RCC 7860 (cell line): ENCODE data around the gene CSDE1.
"Not testable (repeated sequence)": the region's sequence is repeated elsewhere in the genome, so short reads cannot be mapped to it uniquely, and the experiment has no call there.

Experiments used
- DNase-seq: peaks from one replicate; pipeline ENCODE4 v3.0.0-alpha.2; 2015; ENCODE audit warnings: low spot score
- FAIRE-seq: peaks from 2 replicates; lab custom pipeline; 2012; peaks lifted over from hg19 to GRCh38; lab: Jason Lieb, UNC

The CSDE1 gene

DNA sequence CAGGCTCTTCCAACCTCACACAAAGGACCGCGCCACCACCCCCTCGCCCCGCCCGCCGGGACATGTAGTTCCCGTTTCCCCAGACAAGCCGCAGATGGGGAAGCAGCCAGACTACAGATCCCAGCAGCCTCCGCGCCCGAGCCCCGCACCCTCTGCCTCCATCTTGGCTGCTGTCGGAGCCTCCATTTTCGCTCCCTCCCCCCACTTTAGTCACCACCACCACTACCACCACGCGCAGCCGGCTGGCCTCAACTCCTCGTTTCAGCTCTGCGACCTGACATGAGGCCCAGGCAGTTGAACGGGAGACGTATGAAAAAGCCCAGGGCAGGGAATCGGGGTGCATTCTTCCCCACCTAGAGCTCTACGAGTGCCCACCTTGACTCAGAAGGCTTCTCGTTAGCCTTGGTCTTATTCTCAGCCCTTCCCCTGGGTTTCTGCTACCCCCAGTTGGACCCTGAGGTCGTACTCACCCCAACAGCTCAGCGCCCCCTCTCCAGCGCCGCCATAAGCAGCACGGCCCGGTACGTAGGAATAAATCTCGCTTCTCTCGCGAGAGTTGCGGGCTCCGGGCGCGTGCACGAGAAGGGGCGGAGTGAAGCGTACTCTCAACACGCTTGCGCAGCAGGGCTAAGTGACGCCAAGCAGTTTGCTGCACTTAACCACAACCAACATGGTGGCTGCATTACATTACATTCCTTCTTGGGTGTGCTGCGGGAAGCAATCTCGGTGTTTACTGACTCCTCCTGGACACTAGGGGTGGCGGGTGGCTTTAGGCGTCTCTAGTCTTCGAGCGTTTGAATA lies at the start of gene CSDE1:
Gene CSDE1, minus strand, starts transcription at position 530 of the 801 bp plus-strand sequence. CDS start 18,094 bp downstream, outside the sequence.
- DNase-seq = peak; percentile 95
- peak; percentile 86 for FAIRE-seq

DNA sequence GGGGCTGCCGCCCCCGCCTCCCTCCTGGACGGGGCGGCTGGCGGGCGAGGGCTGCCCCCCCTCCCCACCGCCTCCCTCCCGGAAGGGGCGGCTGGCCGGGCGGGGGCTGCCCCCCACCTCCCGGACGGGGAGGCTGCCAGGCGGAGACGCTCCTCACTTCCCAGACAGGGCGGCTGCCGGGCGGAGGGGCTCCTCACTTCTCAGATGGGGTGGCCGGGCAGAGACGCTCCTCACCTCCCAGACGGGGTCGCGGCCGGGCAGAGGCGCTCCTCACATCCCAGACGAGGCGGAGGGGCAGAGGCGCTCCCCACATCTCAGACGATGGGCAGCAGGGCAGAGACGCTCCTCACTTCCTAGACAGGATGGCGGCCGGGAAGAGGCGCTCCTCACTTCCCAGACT lies 46.7 kb upstream of the CSDE1 start:
- FAIRE-seq, DNase-seq: not testable (repeated sequence)

DNA sequence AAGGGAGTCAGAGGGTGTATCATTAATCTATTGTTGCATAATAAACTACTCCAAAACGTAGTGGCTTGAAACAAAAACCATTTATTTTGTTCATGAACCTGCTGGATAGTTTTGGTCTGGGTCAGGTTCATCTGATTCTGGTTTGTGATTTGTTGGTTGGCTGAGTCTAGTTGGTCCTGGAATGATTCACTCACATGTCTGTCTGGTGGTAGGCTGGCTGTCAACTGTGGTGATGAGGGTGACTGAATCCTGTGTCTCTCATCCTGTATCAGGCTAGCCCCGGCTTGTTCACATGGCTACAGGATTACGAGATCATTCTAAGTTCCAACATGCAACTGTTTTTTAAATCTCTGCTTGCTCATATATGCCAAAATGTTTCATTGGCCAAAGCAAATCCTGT lies 45.2 kb upstream of the CSDE1 start:
- peak; percentile 37 for DNase-seq
- no peak for FAIRE-seq

DNA sequence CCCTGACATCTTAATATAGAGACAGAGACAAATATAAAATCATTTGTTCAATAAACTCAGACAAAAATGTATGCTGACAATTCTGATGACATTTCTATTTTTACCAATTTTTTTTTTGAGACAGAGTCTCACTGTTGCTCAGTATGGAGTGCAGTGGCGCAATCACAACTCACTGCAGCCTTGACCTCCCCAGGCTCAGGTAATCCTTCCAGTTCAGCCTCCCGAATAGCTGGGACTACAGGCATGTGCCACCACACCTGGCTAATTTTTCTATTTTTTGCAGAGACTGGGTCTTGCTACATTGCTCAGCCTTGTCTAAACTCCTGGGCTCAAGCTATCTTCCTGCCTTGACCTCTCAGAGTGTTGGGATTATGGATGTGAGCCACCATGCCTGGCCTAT lies 36.3 kb upstream of the CSDE1 start:
- DNase-seq = no peak
- FAIRE-seq = no peak

DNA sequence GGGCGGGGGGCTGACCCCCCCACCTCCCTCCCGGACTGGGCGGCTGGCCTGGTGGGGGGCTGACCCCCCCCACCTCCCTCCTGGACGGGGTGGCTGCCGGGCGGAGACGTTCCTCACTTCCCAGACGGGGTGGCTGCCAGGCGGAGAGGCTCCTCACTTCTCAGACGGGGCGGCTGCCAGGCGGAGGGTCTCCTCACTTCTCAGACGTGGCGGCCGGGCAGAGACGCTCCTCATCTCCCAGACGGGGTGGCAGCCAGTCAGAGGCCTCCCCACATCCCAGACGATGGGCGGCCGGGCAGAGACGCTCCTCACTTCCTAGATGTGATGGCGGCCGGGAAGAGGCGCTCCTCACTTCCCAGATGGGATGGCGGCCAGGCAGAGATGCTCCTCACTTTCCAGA lies 32.8 kb upstream of the CSDE1 start:
- not testable (repeated sequence) for FAIRE-seq, DNase-seq

DNA sequence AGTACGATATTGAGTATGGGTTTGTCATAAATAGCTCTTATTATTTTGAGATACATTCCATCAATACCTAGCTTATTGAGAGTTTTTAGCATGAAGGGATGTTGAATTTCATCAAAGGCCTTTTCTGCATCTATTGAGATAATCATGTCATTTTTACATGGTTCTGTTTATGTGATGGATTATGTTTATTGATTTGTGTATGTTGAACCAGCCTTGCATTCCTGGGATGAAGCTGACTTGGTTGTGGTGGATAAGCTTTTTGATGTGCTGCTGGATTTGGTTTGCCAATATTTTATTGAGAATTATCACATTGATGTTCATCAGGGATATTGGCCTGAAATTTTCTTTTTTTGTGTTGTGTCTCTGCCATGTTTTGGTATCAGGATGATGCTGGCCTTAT lies 28.7 kb upstream of the CSDE1 start:
- DNase-seq, FAIRE-seq: not testable (repeated sequence)

DNA sequence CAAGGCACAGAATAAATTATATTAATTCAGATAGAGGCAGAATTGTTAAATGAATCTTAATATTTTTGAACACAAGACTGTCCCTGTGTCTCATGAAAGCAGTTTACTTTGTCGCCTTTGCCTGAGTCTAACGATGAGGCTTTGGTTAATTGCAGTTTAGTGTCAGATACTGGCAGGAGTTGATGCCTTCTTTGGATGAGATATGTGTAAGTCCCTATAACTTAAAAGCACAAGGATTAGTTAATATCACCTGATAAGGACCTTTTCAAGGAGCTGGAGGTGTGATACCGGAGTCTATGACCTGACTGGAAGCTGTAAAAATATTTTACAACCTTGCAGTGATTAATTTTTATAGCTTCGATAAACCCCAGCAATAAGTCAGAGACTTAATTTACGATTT lies 24.7 kb upstream of the CSDE1 start:
- no peak for DNase-seq
- no peak for FAIRE-seq

DNA sequence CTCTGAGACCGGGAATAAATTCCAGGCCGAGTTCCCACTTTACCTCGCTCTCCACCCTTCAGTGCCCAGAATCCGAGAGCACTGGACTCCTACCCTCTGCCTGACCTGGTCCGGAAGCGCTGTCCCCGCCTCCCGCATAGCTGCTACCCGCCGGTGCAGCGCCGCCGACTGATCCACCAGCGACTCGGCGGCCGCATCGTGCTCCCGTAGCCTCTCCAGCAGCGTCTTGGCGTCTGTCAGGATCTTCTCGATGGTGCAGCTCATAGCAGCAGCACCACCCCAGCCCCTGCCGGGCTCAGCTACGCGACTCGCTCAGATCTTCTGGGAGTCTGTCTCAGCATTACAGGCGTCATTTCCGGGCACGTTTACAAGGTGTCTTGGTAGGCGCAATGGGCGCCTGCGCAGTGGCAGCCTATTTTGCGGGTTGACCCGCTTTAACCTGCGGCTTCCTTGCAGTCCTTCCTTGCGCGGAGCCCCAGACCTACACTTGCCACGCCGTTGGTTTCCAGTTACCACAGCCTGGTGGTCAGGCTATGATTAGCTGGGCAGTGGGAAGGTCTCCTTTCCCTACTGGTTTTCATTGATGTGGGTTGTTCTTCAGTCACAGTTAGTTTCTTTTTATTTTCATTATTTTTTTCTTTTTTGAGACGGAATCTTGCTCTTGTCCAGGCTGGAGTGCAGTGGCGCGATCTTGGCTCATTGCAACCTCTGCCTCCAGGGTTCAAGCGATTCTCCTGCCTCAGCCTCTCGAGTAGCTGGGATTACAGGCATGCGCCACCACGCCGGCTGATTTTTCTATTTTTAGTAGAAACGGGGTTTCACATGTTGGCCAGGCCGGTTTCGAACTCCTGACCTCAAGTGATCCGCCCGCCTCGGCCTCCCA lies 22.8 kb upstream of the CSDE1 start, which contains the start of gene SIKE1:
Gene SIKE1, minus strand, starts transcription at position 342 of the 883 bp plus-strand sequence. Its CDS starts 78 bp downstream, at position 264.
- peak; percentile 75 for FAIRE-seq
- DNase-seq = peak; percentile 92

DNA sequence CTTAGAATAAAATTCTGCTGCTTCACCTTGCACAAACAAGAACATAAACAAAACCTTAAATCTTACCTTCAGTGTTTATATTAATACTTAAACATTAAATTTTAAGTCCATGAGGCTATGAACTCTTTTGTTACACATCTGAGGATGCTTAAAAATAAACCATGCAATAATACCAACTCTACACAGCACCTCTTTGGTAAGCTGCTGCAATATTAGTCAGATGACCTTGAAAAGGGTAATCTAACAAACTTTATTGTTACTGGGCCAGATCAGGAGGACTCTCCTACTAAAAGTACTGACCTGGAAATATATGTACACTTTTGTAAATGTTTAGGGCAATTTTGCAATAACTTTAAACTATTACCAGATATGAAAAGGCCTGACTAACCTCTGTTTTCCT lies 21.9 kb upstream of the CSDE1 start:
- FAIRE-seq (no peak), DNase-seq (no peak)

DNA sequence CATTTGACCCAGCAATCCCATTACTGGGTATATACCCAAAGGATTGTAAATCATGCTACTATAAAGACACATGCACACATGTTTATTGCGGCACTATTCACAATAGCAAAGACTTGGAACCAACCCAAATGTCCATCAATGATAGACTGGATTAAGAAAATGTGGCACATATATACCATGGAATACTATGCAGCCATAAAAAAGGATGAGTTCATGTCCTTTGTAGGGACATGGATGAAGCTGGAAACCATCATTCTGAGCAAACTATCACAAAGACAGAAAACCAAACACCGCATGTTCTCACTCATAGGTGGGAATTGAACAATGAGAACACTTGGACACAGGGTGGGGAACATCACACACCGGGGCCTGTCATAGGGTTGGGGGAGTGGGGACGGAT lies 18.9 kb upstream of the CSDE1 start:
- not testable (repeated sequence) for FAIRE-seq, DNase-seq

DNA sequence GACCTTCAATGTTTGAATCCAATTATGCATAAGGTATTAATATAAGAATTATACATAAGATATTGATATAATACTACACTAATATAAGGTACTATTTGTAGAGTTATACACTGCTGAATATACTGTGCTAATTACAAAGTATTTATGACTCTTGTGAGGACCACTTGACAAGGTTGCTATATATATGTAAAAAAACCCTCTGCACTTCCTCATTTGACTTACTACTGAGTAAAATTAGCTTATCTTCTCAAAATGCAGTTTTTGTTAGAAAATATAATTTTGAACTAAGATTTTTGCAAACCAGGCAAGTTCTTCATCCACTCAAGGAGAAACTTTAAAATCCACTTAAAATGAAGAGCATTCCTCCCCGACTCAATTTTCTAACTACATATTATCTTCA lies 14.2 kb upstream of the CSDE1 start:
- DNase-seq (no peak), FAIRE-seq (no peak)

DNA sequence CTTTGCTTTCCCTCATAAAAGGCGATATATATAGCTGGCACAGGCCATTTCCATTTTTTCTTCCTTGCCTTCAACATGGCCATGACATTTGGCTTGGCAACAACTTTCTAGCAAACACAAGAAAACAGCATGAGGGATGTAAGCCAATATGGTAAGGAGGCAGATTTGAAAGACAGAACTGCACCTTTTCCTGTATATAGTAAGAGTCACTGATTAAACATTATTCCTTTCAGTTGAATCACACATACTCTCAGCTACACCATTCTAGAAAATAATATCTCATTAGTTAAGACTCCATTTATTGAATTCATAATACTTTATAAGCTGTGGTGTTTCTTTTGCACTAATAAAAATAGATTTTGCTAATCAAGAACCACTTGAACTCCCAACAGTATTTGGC lies 13.2 kb upstream of the CSDE1 start:
- no peak for DNase-seq
- no peak for FAIRE-seq

DNA sequence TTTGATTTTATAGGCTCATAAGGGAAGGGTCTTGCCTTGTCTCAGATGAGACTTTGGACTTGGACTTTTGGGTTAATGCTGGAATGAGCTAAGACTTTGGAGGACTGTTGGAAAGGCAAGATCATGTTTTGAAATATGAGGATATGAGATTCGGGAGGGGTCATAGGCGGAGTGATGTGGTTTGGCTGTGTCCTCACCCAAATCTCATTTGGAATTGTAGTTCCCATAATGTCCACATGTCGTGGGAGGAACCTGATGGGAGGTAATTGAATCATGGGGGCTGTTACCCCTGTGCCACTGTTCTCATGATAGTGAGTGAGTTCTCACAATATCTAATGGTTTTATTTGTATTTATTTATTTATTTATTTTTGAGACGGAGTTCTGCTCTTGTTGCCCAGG lies 6.9 kb upstream of the CSDE1 start:
- DNase-seq (no peak), FAIRE-seq (no peak)

DNA sequence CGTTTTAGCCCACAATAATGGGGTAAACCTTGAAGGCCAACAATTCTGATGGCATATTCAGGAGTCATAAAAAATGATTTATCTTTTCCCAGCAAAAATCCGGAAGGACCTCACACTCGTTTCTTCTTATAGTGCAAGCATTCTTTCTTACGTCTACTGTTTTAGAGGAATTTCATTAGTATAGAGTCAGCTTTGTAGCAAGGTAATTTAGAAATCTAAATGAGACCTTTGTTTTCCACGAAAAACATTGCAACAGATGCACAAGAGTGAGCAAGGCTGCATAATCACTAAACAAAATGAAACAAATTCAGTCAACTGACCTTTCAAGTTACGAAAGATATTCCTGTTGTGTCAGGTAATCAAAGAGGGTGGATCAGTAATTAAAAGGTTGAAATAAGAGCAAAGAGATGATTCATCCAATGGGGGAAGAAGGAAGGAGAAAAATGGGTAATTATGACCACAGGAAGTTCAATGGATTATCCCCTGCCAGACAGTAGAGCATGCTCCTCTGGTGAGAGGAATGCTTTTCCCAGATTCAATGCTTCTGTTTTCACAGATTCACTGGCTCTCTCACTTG lies 560 bp upstream of the CSDE1 start:
- DNase-seq = no peak

DNA sequence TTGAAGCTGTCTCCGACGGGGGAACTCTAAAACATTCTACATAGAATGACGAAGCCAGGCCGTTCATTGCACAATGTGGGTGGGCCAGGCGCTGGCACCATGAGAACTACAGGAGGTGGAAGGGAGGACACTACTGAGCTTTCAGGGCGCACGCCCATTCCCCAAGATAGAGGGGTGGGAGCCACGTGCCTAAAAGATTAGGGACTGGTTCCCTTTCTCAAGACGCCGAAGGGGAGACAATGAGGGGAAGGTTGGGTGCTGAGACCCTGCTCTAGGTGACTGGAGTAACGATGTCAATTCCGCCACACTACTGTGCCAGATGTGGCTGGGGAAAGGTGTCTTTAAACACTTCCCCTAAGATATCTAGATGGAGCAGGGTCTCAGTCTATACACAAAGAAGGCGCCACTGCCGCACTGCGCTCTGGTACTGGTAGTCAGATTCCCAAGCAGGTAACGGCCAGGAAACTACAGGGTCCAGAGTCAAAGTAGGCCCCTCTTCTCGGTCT lies 782 bp downstream of the CSDE1 start:
- FAIRE-seq (no peak), DNase-seq (no peak)

More for the DNA sequence above, 560 bp upstream of the CSDE1 start:
- no peak for FAIRE-seq

DNA sequence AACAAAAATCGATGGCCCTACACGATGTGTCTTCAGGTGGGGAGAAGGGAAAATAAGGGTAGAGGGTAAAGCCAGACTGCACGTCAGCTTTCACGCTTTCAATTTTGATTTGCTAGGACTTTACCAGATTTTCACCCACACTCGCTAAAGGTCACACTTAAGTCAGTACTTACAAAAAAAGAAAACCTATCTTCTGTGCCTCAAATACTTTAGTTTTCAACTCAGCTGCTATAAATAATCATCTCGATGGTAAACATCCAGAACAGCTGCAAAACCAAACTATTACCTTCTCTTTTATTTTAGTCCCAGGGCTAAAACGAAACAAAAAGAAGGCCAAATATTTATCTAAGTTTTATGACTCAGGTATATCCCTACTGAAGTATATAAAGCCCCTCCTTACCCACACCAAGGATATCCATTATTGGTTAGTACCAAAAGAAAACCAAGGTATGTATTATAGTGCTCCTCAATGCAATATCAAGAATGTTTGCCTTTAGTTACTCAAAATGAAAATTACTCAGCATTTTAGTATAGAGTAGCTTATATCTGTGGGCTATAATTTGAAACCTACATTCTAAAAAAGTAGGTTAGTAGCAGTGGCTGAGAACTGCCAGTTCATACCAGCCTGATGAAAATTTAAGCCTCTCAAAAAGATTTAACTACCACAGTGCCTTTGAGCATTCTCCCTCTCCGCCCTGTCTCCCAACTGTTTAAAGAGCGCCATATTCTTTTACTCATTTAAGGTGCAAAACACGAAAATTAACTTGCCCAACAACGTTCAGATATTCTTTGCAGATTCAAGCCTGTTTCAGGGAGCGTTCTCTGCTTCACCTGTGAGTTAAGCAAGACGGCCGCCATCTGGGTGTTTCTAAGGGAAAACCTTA lies 1.5 kb downstream of the CSDE1 start:
- FAIRE-seq = no peak
- no peak for DNase-seq

DNA sequence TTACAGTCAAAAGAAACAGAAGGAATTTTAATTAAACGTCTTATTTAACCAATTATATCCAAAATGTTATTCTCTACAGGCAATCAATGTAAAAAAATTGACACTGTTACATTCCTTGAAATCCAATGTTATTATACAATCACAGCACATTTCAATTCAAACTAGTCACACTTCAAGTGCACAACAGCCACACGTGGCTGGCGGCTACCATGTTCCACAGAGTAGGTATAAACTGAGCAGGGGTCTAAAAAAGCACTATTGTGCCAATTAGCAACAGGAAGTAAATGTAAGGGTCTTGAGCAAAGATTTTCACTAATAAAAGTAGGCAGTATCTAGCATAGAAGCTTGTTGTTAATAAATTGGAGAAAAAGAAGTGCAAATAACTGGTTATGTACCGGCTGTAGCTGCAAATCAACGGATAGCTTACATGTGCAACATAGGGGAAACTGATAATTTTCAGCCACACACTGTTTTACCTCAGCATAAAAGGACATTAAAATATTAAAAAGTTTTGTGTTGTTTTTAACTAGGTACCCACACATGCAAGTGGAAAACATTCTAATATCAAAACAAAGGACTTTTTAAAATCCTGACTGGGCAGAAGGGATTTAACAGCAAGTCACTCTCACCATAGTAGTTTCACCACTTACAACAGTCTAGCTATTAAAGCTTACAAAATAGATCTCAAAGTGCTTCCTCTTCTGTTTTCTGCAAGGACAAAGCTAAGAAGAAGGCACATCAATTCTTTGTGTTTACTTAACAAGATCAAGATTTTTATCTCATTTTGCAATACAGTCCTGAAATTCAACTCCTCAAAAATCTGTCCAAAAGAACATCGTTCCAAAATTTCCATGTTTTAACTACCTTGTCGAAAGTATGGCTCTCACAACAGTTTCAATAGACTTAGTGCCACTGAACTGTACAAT lies 2.5 kb downstream of the CSDE1 start:
- FAIRE-seq (no peak), DNase-seq (no peak)

DNA sequence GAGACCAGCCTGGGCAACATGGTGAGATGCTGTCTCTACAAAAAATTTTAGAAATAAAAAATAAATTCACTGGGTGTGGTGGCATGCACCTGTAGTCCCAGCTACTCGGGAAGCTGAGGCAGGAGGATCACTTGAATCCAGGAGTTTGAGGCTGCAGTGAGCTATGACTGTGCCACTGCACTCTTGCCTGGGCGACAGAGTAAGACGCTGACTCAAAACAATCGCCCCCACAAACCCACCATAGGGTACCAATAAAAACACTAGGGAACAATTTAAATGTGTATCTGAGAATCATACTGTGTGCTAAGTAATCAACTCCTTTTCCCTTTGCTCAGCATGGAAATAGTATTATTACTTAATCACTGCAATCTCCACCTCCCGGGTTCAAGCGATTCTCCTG lies 4.1 kb downstream of the CSDE1 start:
- not testable (repeated sequence) for FAIRE-seq, DNase-seq

DNA sequence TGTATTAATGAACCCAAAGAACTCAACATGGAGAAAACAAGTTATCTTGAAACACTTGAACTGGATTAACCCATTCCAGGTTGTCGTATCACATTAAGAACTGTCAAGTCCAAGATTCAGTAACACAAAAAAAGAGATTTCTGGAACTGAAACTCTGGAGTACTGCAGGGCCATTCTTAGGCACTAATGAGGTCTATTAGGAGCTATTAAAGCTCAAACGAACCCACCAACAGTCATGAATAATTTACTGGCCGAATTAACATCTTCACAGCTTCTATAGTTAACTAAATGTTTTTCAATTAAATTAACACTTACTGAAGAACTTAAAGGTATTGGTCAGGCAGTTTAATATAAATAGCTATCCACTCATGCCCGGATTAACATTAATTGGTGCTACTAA lies 4.6 kb downstream of the CSDE1 start:
- FAIRE-seq (no peak), DNase-seq (no peak)
